GM19468 (cell line): ENCODE measurements around the gene ZNF496.
"Not testable (repeated sequence)": the region's sequence is repeated elsewhere in the genome, so short reads cannot be mapped to it uniquely, and the experiment has no call there.

Experiments used
- ATAC-seq: cut with Tn5 transposase; IDR thresholded peaks from one replicate; pipeline ENCODE4 v1.9.1; 2021; ENCODE audit warnings: mild to moderate bottlenecking, moderate library complexity, moderate number of reproducible peaks; ENCODE audit not compliant: unreplicated experiment; ENCODE audit errors: extremely low read depth

The ZNF496 gene

DNA sequence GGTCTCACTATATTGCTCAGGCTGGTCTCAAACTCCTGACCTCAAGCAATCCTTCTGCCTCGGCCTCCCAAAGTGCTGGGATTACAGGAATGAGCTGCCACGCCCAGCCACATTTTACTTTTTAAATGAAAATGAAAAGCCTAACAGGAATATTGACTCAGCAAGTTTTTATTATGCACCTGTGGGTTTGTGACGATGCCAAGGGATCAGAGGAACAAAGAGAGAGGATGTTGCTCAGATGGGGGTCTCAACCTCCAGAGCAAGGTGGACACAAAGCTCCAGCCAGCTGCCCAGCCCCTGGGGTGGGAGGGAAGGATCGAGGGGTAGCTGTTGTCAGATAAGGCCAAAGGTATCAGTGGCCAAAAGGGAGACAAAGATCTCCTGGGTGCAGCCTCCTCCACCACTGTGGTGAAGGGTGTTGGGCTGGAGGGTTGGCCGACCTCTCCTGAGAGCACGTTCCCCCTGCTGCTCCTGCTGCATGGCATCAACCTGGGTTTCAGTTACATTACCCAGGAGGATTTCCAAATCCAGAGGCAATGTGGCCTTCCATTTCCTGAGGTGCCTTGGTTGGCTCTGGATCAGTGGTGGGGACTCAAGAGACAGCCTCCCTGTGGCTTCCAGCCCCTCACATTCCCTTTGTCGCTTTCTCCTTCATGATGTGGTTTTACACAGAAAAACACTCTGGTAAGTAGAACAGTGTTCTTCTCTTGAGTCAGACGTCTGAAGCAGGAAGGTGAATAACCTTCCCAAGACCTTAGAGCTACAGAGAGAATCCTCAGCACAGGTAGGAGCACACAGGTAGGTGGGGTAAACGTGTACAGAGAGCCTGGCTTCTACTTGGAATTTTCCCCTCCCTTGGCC lies 34.2 kb downstream of the ZNF496 start:
- no peak for ATAC-seq

DNA sequence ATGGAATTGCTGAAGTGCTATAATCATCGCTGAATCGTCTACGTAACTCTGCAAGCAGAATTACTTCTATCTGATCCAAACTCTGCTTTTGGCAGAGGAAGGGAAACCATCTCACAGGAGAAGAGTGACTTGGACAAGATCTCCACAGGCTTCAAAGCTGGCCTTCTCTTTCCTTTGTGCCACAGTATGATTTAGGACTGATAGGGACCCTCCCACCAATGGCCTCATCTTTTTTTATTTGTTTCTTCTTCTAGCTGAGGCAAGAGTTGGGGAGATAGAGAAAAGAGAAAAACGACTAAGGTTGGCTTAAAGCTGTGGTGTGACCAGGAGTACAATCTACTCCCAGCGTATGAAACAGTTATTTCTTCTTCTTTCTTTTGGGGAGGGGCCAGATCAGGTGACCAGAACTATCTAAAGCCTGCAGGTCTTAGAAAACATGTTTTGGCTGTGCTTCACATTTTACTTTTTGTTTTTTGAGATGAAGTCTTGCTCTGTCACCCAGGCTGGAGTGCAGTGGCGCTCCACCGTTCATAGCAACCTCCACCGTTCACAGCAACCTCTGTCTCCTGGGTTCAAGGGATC lies 35.0 kb downstream of the ZNF496 start:
- ATAC-seq: no peak

DNA sequence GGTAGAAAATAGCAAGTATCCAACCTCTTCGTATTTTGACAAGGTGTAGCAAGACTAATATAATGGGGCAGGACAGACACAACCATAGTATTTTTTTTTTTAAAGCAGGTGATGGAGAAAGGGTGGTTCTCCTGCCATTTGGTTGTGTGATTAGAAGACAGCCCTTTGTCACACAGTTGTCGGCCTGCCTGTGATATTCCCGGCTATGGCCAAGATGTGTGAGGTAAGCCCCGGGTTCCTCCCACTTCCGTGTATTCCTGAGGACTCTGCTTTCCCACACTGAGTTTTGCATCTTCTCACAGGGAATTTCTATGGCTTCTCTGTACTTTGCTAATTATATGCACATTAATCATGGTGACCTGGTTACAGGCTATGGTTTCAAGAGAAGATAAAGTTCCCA lies 35.9 kb downstream of the ZNF496 start:
- ATAC-seq: no peak

DNA sequence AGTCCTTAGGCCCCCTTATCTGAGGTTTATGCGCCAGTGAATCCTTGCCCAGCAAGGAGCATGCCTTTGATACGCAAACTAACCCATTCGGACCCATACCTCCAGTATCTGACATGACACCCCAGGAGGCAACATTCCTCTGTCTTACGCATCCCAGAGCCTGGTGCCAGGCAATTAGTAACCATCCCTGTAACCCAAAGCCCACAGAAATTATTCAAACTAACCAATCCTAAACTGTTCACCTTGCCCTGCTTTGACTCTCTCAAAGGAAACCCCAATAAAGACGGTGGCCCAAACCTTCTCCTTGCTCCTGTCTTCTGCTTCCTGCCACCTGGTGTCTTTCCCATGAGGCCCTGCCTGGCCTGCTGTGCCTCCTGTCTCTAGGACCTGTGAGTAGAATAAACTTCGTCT lies 36.4 kb downstream of the ZNF496 start:
- ATAC-seq: no peak

DNA sequence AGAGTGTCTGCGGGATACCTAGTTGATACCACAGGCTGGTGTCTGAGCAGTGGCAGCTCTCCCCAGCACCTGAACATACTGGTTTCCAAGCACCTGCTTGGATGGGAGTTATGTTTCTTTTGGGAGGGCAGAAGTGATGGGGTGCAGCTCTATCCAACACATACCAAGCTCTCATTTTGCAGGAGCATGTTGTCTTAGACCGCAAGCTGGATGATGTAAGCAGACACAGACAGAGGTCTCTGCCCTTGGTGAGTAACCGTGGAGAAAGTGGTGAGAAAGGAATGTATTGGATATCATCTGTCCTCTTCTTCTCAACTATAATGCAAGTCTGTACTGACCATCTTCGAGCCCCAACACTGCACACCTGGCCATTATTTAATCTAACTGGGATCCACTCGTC lies 37.4 kb downstream of the ZNF496 start:
- ATAC-seq: no peak

DNA sequence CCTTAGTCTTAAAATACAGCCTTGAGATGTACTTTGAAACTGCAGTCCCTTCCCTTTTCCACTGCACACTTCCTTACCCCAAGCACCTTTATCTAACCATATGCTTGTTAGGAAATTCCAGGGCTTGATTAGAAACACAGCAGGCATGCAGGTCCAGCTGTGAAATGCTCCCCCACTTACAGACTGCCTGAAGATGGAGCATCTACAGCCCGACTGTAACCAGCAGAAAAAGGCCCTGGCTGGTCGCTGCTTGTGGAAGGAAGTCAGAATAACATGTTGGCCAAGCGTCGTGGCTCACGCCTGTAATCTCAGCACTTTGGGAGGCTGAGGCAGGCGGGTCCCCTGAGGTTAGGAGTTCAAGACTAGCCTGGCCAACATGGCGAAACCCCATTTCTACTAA lies 38.6 kb downstream of the ZNF496 start:
- no peak for ATAC-seq

DNA sequence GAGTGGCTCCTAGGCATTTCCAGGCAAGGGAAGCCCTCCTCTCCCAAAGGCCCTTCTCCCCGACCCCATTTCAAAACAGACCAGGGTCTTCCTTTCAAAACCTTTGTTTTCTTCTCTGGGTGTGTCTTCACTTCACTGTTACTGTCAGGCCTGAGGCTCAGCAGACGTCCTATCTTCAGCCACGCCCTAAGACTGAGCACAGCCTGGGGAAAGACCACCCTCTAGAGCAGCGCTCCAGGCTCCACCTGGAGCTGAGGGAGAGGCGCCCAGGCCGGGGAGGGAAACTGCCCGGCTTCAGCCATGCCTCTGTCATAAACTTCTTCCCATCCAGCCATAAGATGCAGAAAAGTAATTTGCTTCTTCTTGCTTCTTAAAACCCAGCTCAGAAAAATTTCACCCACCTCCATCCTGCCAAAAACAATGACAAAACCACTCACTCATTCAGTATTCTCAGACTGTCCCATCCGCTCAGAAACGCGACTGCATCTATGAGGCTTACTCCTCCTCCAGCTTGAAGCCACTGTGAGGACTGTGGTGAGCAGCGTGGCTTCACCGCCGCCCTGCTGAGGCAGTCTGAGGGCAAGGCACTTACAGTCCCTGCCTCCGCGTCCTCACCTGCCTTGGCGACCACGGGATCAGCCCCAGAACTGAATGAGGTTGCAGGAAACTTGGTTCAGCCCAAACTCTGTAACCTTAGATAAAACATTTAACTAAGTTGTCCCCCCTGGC lies 39.7 kb downstream of the ZNF496 start:
- ATAC-seq: no peak

DNA sequence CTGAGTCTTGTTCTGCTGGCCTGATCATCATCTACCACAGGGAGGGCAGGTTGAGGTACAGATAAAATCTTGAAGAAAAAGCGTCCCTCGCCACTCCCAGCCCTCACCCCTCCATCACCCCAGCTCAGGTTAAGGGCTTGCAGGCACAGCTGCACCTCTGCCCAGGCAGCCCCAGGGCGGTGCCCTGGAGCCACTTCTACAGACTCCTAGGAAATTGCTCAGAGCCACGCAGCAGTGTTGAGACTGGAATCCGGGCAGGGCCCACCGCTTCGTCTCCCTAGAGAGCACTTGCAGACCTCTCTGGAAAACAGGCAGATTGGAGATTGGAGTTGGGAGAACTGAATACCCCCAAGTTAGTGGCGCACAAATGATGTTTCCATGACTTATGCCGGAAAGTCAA lies 40.5 kb downstream of the ZNF496 start:
- no peak for ATAC-seq

DNA sequence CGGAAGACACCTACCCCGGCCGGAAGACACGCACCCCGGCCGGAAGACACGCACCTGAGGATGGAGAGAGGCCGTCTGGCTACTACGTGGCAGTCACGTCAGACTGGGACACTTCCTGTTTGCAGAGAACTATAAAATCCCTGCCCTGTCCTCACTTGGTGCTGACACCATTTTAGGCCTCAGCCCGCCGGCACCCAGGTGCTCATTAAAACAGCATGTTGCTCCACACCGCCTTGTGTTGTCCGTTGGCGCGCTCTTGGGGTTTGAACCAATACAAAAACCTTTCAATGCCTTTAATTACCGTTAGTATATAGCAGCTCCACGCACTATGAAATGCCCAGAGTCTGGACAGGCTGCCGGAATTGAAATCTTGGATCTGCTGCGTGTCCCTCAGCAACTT lies 41.1 kb downstream of the ZNF496 start:
- ATAC-seq: no peak

DNA sequence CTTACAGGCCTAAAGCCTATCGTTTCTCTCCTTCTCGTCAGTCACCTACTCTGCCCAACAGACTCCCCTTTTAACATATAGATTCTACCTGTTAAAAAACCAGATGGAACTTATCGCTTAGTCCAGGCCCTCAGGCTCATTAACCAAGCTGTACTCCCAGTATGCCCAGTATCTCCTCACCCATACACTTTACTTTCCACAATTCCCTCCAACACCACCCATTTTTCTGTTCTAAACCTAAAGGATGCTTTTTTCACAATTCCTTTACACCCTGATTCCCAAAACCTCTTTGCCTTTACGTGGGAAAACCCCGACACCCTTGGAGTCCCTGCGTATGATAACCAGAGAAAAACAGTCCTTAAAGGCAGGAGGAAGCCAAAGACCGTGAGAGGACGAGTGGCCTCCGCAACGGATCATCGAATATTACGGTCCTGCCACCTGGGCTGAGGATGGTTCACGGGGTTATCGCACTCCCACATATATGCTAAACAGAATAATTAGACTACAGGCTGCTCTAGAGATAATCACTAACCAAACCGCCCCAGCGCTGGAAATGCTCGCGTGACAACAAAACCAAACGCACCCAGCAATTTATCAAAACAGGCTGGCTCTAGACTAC lies 42.3 kb downstream of the ZNF496 start:
- ATAC-seq: not testable (repeated sequence)

DNA sequence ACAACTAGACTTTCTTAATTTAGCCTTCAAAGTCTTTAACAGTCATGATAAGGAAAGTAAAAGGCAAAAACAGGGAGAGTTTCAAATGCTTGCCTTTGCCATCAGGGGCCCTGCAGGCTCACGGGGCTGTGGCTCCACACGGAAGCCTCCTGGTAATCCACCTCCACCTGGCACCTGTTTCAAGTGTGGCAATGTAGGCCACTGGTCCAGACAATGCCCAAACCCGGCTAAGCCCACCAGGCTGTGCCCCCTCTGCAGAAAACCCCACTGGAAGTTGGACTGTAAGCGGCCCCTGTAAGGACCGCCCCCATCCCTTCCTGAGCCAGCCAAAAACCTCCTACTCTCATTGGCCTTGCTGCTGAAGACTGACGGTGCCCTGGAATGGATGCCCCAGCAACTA lies 43.3 kb downstream of the ZNF496 start:
- no peak for ATAC-seq

DNA sequence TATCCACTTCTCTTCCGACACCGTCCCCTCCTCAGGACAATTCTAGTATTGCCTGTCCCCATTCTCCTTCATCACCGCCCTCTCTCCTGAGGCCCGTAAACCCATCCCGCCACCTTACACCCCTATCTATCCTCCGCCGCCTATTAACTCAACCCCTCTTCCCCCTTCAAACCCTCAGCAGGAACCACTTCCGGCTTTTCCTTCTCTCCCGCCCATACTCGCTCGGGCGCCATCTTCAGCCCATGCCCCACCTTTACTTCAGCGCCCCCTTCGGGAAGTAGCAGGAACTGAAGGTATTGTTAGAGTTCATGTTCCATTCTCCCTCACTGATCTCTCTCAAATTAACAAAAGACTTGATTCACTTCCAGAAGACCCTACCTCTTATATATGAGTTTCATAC lies 44.2 kb downstream of the ZNF496 start:
- no peak for ATAC-seq

DNA sequence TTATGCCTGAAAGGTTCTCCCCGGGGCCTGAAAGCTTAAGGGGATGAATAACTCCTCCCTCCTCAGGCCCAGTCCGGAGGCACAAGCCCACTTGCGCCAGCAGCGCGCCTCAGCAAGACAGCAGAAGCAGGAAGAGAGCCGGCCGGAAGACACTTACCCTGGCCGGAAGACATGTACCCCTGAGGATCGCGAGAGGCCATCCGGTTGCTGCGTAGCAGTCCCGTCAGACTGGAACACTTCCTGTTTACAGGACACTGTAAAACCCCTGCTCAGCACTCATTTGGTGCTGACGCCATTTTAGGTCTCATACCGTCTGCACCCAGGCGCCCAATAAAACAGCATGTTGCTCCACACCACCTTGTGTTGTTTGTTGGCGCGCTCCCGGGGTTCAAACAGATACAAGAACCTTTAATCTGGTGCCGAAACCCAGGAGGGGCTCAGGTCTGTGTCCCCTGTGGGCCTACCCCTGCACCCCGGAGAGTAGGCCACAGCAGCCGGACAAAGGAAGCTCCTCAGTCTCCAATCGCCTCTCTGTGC lies 45.5 kb downstream of the ZNF496 start:
- no peak for ATAC-seq

DNA sequence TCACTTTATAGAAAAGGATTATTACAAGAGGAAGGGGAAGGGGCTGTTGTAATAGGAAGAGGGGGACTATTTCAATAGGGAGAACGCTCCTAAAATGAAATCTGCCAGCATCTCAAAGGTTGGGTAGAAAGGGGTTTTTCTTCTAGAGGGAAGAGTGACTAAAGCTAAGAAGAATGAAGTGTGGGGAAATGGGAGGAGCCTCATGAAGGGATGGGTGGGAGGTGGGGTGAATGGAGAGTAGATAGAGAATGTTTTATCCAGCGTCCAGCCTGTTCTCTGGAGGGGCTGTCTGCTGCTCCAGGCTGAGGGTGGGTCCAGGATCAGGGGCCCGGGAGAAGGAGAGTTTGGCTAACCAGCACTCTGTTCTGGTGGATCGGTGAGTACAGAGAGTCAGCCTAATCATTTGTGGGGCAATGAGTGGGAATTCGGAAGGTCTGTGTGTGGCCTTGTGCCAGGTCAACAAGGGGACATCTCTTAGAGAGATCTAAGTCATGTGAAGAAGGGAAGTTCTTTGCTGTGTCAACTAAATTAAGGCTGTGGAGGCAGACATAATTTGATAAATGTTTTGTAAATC lies 50.6 kb downstream of the ZNF496 start:
- ATAC-seq: no peak

DNA sequence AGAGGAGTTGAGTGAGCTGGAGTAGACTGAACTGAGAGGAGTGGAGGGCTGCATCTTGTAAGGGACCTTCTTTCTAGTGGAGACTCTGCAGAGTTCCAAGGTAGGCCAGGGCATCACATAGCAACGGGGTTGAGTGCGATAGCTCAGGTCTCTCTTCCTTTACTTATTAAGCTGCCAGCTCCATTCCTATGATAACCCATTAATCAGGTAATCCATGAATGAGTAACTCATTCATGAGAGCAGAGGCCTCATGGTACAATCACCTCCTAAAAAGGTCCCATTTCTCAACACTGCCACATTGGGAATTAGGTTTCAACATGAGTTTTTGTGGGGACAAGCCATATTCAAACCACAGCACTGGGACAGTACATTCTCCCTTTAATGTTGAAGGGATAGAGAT lies 54.5 kb downstream of the ZNF496 start:
- ATAC-seq: no peak

DNA sequence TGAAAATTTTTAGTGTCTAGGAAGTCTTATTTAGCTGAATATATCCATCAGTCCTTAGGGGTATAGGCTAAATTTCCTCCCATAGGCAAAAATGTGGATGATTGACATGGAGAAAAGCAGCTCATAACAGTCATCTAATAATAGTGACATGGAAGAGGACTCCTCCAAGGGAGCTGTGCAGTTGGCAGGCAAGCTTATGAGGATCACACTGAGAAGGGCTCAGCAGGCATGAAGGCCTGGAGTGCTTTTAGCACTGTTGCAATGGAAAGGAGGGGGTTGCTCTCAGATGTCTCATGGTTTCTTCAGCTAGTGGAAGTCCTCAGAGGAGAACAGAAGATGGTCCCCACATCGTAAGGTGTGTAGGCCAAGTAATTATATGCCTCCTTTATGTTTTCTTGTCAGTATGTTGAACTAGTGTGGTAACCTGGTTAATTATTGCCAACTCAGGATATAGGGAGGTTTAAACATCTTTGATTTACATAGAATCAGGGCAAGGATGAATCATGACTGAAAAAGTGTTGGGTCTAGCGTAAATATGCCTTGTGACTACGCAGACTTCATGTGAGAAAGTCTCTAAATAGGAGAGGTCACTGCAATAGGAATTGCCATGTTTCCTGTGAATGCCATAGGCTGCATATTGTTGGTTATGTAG lies 56.9 kb downstream of the ZNF496 start:
- ATAC-seq: no peak

DNA sequence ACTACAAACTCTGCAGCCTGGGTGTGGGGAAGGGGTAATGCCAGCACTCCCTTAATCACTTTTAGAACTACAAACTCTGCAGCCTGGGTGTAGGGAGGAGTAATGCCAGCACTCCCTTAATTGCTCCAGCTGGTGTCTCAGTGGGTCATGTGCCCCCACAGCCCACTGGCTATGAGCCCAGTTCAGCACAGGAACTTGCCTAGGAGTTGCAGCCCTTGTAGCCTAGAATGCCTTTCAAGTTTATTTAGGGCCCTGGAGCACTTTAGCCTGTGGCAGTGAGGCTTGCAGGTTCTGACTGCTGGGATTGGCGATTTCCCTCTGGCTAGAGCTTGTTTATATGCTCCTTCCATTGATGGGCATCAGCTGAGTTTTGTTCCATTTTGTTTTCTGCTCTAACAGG lies 58.7 kb downstream of the ZNF496 start:
- no peak for ATAC-seq

DNA sequence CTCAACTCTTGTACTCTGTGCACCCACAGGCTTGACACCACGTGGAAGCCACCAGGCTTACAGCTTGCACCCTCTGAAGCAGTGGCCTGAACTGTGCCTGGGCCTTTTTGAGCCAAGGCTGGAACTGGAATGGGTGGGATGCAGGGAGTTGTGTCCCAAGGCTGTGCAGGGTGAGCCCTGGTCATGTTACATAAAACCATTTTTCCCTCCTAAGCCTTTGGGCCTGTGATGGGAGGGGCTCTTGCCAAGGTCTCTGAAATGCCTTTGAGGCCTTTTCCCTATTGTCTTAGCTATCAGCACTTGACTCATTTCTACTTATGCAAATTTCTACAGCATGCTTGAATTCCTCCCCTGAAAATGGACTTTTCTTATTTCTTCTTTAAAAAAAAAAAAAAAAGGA lies 61.7 kb downstream of the ZNF496 start:
- no peak for ATAC-seq

DNA sequence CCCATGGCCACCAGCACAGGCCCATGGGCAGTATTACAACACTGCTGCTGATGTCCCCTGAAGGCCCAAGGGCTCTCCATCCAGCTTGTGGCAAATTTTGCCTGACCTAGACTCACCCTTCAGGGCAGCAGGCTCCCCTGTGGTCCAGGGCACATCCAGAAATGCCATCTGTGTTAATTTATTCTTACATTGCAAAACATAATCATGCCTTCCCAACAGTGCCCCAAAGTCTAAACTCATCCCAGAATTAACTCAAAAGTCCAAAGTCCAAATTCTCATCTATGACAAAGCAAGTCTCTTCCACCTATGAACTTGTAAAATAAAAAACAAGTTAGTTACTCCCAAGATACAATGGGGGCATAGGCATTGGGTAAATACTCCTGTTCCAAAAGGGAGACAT lies 62.5 kb downstream of the ZNF496 start:
- no peak for ATAC-seq
